HAP-1 (cell line): ENCODE results near the gene PAGE4.
A peak's percentile ranks its signal among the peaks of the same experiment; 100 is the strongest.

Source experiments
- DNase-seq, 2 experiments: peaks; one replicate each; pipeline ENCODE4 v3.0.0-alpha.2; 2016 to 2020; ENCODE audit warnings: low spot score in 2 of 2
- H3K27me3 ChIP-seq: fragments of 250-450 bp; sonication (Bioruptor Pico); 2 replicates; pipeline ENCODE4 v1.5.1; 2020; ENCODE audit warnings: low read depth, mild to moderate bottlenecking, moderate library complexity
- H3K36me3 ChIP-seq: fragments of 250-450 bp; sonication (Bioruptor Pico); replicated peaks from 2 replicates; pipeline ENCODE4 v1.5.1; 2020; ENCODE audit warnings: mild to moderate bottlenecking
- H3K4me1 ChIP-seq: fragments of 250-450 bp; sonication (Bioruptor Pico); 2 replicates; pipeline ENCODE4 v1.5.1; 2020; ENCODE audit warnings: mild to moderate bottlenecking
- H3K4me3 ChIP-seq: fragments of 250-450 bp; sonication (Bioruptor Pico); 2 replicates; pipeline ENCODE4 v1.5.1; 2020; ENCODE audit warnings: mild to moderate bottlenecking, moderate library complexity
- H3K9me3 ChIP-seq: fragments of 250-450 bp; sonication (Bioruptor Pico); 2 replicates; pipeline ENCODE4 v1.5.1; 2020; ENCODE audit warnings: mild to moderate bottlenecking, moderate library complexity
- in situ Hi-C: fragments of 300-500 bp; cut with MboI; formaldehyde crosslinking; loops from 3 replicates; pipeline ENCODE4 v1.14.3; 2020; ENCODE audit warnings: low sequenced_read_pairs, inconsistent platforms, mixed read lengths

The PAGE4 gene

GRCh38 chrX:49848275-49848674, 19.2 kb downstream of the PAGE4 start:
- no peaks in the 10 kb centered on the region for H3K36me3 ChIP-seq
- no peak for DNase-seq
- in situ Hi-C loops: no loop called here
- peaks cover 5% of the 10 kb centered on the region; the same call in 1 of the 2 replicates for H3K27me3 ChIP-seq
- no peaks in the 10 kb centered on the region for H3K9me3 ChIP-seq
- no peak overlapping the region for H3K4me3 ChIP-seq
- no peaks in the 10 kb centered on the region for H3K4me1 ChIP-seq

- H3K27me3 ChIP-seq: peaks cover 7% of the 10 kb centered on the region; the same call in 1 of the 2 replicates
- in situ Hi-C loops: no loop called here
- no peak for DNase-seq
- H3K4me1 ChIP-seq: no peaks in the 10 kb centered on the region
- no peaks in the 10 kb centered on the region for H3K9me3 ChIP-seq
- H3K4me3 ChIP-seq: no peak overlapping the region
- H3K36me3 ChIP-seq: no peaks in the 10 kb centered on the region
Observed at GRCh38 chrX:49850028-49850427, 20.9 kb downstream of the PAGE4 start.

- Histone ChIP-seq H3K27me3 (peaks cover 7% of the 10 kb centered on the region; the same call in 1 of the 2 replicates), H3K9me3 (no peaks in the 10 kb centered on the region), H3K4me3 (no peak overlapping the region), H3K4me1 (no peaks in the 10 kb centered on the region), H3K36me3 (no peaks in the 10 kb centered on the region)
- in situ Hi-C loops: no loop called here
- no peak for DNase-seq
Observed at GRCh38 chrX:49853661-49854060, 24.6 kb downstream of the PAGE4 start.

- H3K4me3 ChIP-seq: no peak overlapping the region
- no peaks in the 10 kb centered on the region for H3K4me1 ChIP-seq
- in situ Hi-C loops: no loop called here
- peaks cover 8% of the 10 kb centered on the region for H3K27me3 ChIP-seq
- no peaks in the 10 kb centered on the region for H3K9me3 ChIP-seq
- DNase-seq: no peak
- no peaks in the 10 kb centered on the region for H3K36me3 ChIP-seq
Observed at GRCh38 chrX:49856819-49857218, 27.7 kb downstream of the PAGE4 start.

- H3K27me3 ChIP-seq: peaks cover 5% of the 10 kb centered on the region; the same call in 1 of the 2 replicates
Observed at GRCh38 chrX:49858341-49858740, 29.2 kb downstream of the PAGE4 start.

GRCh38 chrX:49859491-49859890, 30.4 kb downstream of the PAGE4 start:
- in situ Hi-C loops: no loop called here
- Histone ChIP-seq H3K4me1 (no peaks in the 10 kb centered on the region), H3K9me3 (no peaks in the 10 kb centered on the region), H3K27me3 (peaks cover 3% of the 10 kb centered on the region; the same call in 1 of the 2 replicates), H3K4me3 (no peak overlapping the region), H3K36me3 (no peaks in the 10 kb centered on the region)
- DNase-seq: no peak

More at GRCh38 chrX:49858341-49858740, 29.2 kb downstream of the PAGE4 start:
- H3K9me3 ChIP-seq: no peaks in the 10 kb centered on the region
- H3K36me3 ChIP-seq: no peaks in the 10 kb centered on the region
- no peak overlapping the region for H3K4me3 ChIP-seq
- in situ Hi-C loops: no loop called here
- DNase-seq: no peak
- H3K4me1 ChIP-seq: no peaks in the 10 kb centered on the region

- Histone ChIP-seq H3K9me3 (no peaks in the 10 kb centered on the region), H3K4me1 (no peaks in the 10 kb centered on the region), H3K36me3 (no peaks in the 10 kb centered on the region), H3K4me3 (no peak overlapping the region), H3K27me3 (peaks cover 3% of the 10 kb centered on the region; the same call in 1 of the 2 replicates)
- in situ Hi-C loops: no loop called here
- no peak for DNase-seq
Observed at GRCh38 chrX:49860867-49861535, 31.9 kb downstream of the PAGE4 start.

GRCh38 chrX:49862093-49862492, 33.0 kb downstream of the PAGE4 start:
- Histone ChIP-seq H3K4me1 (no peaks in the 10 kb centered on the region), H3K4me3 (no peak overlapping the region), H3K9me3 (no peaks in the 10 kb centered on the region), H3K36me3 (no peaks in the 10 kb centered on the region), H3K27me3 (peaks cover 3% of the 10 kb centered on the region; the same call in 1 of the 2 replicates)
- DNase-seq: no peak
- in situ Hi-C loops: no loop called here

GRCh38 chrX:49868739-49869138, 39.6 kb downstream of the PAGE4 start:
- Histone ChIP-seq H3K4me1 (no peaks in the 10 kb centered on the region), H3K27me3 (peaks cover 11% of the 10 kb centered on the region), H3K4me3 (no peak overlapping the region), H3K9me3 (no peaks in the 10 kb centered on the region), H3K36me3 (no peaks in the 10 kb centered on the region)
- in situ Hi-C loops: no loop called here
- no peak for DNase-seq

- Histone ChIP-seq H3K36me3 (no peaks in the 10 kb centered on the region; the same call in 1 of the 2 replicates), H3K27me3 (no peaks in the 10 kb centered on the region), H3K9me3 (no peaks in the 10 kb centered on the region; the same call in 1 of the 2 replicates), H3K4me1 (peaks cover 8% of the 10 kb centered on the region), H3K4me3 (no peak overlapping the region)
- in situ Hi-C loops: no loop called here
- DNase-seq: peak; percentile 53 to 56
Observed at GRCh38 chrX:49876750-49877149, 47.6 kb downstream of the PAGE4 start.

GRCh38 chrX:49877397-49878101, 48.4 kb downstream of the PAGE4 start:
- H3K4me3 ChIP-seq: no peak overlapping the region
- no peaks in the 10 kb centered on the region; the same call in 1 of the 2 replicates for H3K9me3 ChIP-seq
- no peak for DNase-seq
- H3K36me3 ChIP-seq: no peaks in the 10 kb centered on the region; the same call in 1 of the 2 replicates
- in situ Hi-C loops: no loop called here
- H3K27me3 ChIP-seq: no peaks in the 10 kb centered on the region
- peaks cover 8% of the 10 kb centered on the region for H3K4me1 ChIP-seq

- H3K36me3 ChIP-seq: no peaks in the 10 kb centered on the region; the same call in 1 of the 2 replicates
- no peaks in the 10 kb centered on the region for H3K27me3 ChIP-seq
- in situ Hi-C loops: no loop called here
- peak overlapping the region; percentile 65 for H3K4me3 ChIP-seq
- no peak for DNase-seq
- H3K9me3 ChIP-seq: no peaks in the 10 kb centered on the region; the same call in 1 of the 2 replicates
- peaks cover 8% of the 10 kb centered on the region for H3K4me1 ChIP-seq
Observed at GRCh38 chrX:49878128-49878833, 49.2 kb downstream of the PAGE4 start.

- peak within 1 kb of the TSS; percentile 65 for H3K4me3 ChIP-seq
- no peaks in the 10 kb centered on the region; the same call in 1 of the 2 replicates for H3K36me3 ChIP-seq
- H3K27me3 ChIP-seq: no peaks in the 10 kb centered on the region
- peak; percentile 90 to 93 for DNase-seq
- in situ Hi-C loops: no loop called here
- peaks cover 8% of the 10 kb centered on the region for H3K4me1 ChIP-seq
- no peaks in the 10 kb centered on the region; the same call in 1 of the 2 replicates for H3K9me3 ChIP-seq
Observed at GRCh38 chrX:49878834-49879655, 49.9 kb downstream of the PAGE4 start, which contains the start of gene USP27X. USP27X (plus strand) TSS chrX:49879484; CDS start chrX:49880308, 824 bp downstream.
